ENCODE results near the gene SLC44A4. TPM values are rescaled to one million over a fixed set of nuclear protein-coding genes. Genes with fewer than 3 reads are reported as not detected.
A peak's percentile ranks its signal among the peaks of the same experiment; 100 is the strongest.

Gene SLC44A4
- total and polyA plus RNA-seq, 9 of the 15 experiments (the other 6 are each of a cell fraction or from before 2014, with no cell fraction given) = 7.9 to 18.6 (median 11.2) TPM

DNA sequence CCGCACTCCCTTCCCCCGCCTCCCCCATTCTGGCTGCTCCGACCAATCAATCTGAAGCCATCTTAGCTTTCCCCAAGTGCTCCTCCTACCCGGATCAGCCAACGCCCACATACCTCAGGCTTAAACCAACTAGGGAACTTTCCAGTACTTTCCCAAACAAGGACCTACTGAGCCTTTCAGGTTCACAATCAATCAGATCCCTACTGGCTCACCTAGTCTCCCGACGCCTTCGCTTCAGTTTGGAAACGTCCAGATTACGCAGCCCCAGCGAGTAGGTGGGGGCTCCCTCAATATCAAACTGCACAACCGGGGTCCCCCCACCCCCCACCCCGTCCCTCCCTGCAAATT lies 64.1 kb downstream of the SLC44A4 start (continued):
- TF ChIP-seq CTCF (IDR thresholded peaks at IDR 0.05 in 2 of 3, conservative IDR thresholded peaks at IDR 0.05 in 1 of 3; ENCODE audit: insufficient read depth in 2 of 3, low read depth in 1 of 3, low read length in 3 of 3) (0 out of 6 replicates have a peak, but pooled peaks of 1 of the 3 experiments have one; percentile 1), ZBTB26 (CRISPR knock-in tag; IDR thresholded peaks at IDR 0.05) (peak; percentile 87), MLLT1 (IDR thresholded peaks at IDR 0.05) (no peak), ZNF212 (CRISPR knock-in tag; IDR thresholded peaks at IDR 0.05) (no peak), MED1 (CRISPR knock-in tag; IDR thresholded peaks at IDR 0.05; ENCODE audit: borderline replicate concordance) (no peak), HIVEP1 (CRISPR knock-in tag; IDR thresholded peaks at IDR 0.05) (peak; percentile 53; the same call in 1 of the 2 replicates), HMG20A (CRISPR knock-in tag; conservative IDR thresholded peaks at IDR 0.05) (peak; percentile 61; the same call in 1 of the 2 replicates), MTA3 (IDR thresholded peaks at IDR 0.05; ENCODE audit: borderline replicate concordance) (no peak), ZNF639 (CRISPR knock-in tag; conservative IDR thresholded peaks at IDR 0.05 in 1 of 2, IDR thresholded peaks at IDR 0.05 in 1 of 2) (peak in 1 of 2 experiments; percentile 79; a peak in 1 of 4 replicates), RBM34 (IDR thresholded peaks at IDR 0.05; ENCODE audit: borderline replicate concordance, insufficient read depth, low read length) (no peak), TRIM28 (IDR thresholded peaks at IDR 0.05) (0 out of 2 replicates have a peak, but pooled peaks have one; percentile 32), EP300 (IDR thresholded peaks at IDR 0.05; ENCODE audit: low read length) (peak; percentile 57; the same call in 1 of the 2 replicates), DACH1 (IDR thresholded peaks at IDR 0.05; ENCODE audit: partially characterized antibody) (no peak), ZNF41 (CRISPR knock-in tag; conservative IDR thresholded peaks at IDR 0.05) (0 out of 2 replicates have a peak, but pooled peaks have one; percentile 54), BCOR (IDR thresholded peaks at IDR 0.05) (peak; percentile 17; the same call in 1 of the 2 replicates), ELF2 (CRISPR knock-in tag; IDR thresholded peaks at IDR 0.05) (peak; percentile 76), TCF7 (IDR thresholded peaks at IDR 0.05; ENCODE audit: borderline replicate concordance) (peak; percentile 69; the same call in 1 of the 2 replicates), POLR2AphosphoS5 (IDR thresholded peaks at IDR 0.05; ENCODE audit: control insufficient read depth, insufficient read depth, low read depth, low read length) (peak; percentile 72; the same call in 1 of the 2 replicates), ZNF75A (CRISPR knock-in tag; IDR thresholded peaks at IDR 0.05) (0 out of 2 replicates have a peak, but pooled peaks have one; percentile 35), NFE2 (IDR thresholded peaks at IDR 0.05; ENCODE audit: low read depth) (no peak), SMARCE1 (IDR thresholded peaks at IDR 0.05) (no peak; the same call in 1 of the 2 replicates), SMARCA4 (IDR thresholded peaks at IDR 0.05) (peak; percentile 59; the same call in 1 of the 2 replicates), GMEB1 (CRISPR knock-in tag; IDR thresholded peaks at IDR 0.05) (peak; percentile 54)
